HepG2 (cell line): ENCODE data around the gene SPG7. TPM values are rescaled to one million over a fixed set of nuclear protein-coding genes. Genes with fewer than 3 reads are reported as not detected.

Experiments used
- ATAC-seq: fragments of 200-7000 bp; cut with Tn5 transposase; 3 replicates; pipeline ENCODE4 v1.9.1; 2020; ENCODE audit warnings: mild to moderate bottlenecking, moderate library complexity
- BruUV-seq: library from RNA; stranded (reverse); fragments of 400-500 nt; replicated peaks from 2 replicates; lab custom pipeline; 2021; lab: Mats Ljungman, UMichigan
- CTCF ChIA-PET: fragments of 300-600 bp; formaldehyde crosslinking; extraction: SDS; loops from one replicate; lab custom pipeline; 2021; ENCODE audit warnings: low total read pairs, inconsistent platforms, low intra/inter-chr PET ratio; lab: Yijun Ruan, JAX
- POLR2A ChIA-PET: fragments of 350-600 bp; sonication (Branson Sonifier 250); formaldehyde crosslinking; loops from one replicate; lab custom pipeline; 2020; ENCODE audit warnings: antibody characterized with exemption, inconsistent platforms; lab: Yijun Ruan, JAX
- DNase-seq: peaks from one replicate; pipeline ENCODE4 v3.0.0-alpha.2; 2015; ENCODE audit warnings: low spot score
- FAIRE-seq: peaks from 3 replicates; lab custom pipeline; 2011; peaks lifted over from hg19 to GRCh38; lab: Jason Lieb, UNC
- H2AFZ ChIP-seq: one replicate; pipeline ENCODE4 v1.6.1; 2011; ENCODE audit warnings: low read length, inconsistent platforms
- H3K27ac ChIP-seq: fragments of 300-600 bp; 3 replicates; pipeline ENCODE4 v1.8.0; 2011; ENCODE audit warnings: mixed run types, mild to moderate bottlenecking, mixed read lengths, low read length, inconsistent platforms; ENCODE audit not compliant: insufficient read depth; ENCODE audit errors: extremely low read length
- H3K27me3 ChIP-seq, 2 experiments: fragments of 200-600 bp in 1 of 2; 2 replicates in 1 of 2; 3 replicates in 1 of 2; pipeline versions ENCODE4 v1.6.0 to v1.8.0; 2011; ENCODE audit warnings: low read length in 2 of 2, mild to moderate bottlenecking in 2 of 2, moderate library complexity in 2 of 2, inconsistent platforms in 1 of 2; ENCODE audit not compliant: insufficient read depth in 2 of 2, control insufficient read depth in 1 of 2
- H3K36me3 ChIP-seq, 2 experiments: fragments of 200-600 bp in 1 of 2; replicated peaks in 1 of 2; 2 replicates in 1 of 2; 3 replicates in 1 of 2; pipeline versions ENCODE4 v1.5.1 to v1.8.0; 2011; ENCODE audit warnings: low read length in 2 of 2, inconsistent platforms in 1 of 2; ENCODE audit not compliant: insufficient read depth in 2 of 2, control insufficient read depth in 1 of 2
- H3K4me1 ChIP-seq: 2 replicates; pipeline ENCODE4 v1.5.1; 2012; ENCODE audit warnings: low read length, inconsistent platforms; ENCODE audit not compliant: insufficient read depth
- H3K4me2 ChIP-seq: 2 replicates; pipeline ENCODE4 v1.6.0; 2011; ENCODE audit warnings: low read depth, low read length, inconsistent platforms
- H3K4me3 ChIP-seq, 3 experiments: fragments of 200-600 bp in 1 of 3; sonication (generic), shearing (Covaris generic) in 1 of 3; replicated peaks in 1 of 3; 2 replicates each; pipeline ENCODE4 v1.5.1; 2011 to 2016; ENCODE audit warnings: low read length in 3 of 3, inconsistent platforms in 2 of 3, low read depth in 2 of 3, mild to moderate bottlenecking in 2 of 3, control low read depth in 1 of 3, mixed read lengths in 1 of 3; ENCODE audit not compliant: insufficient read depth in 1 of 3
- H3K79me2 ChIP-seq: one replicate; pipeline ENCODE4 v1.6.1; 2011; ENCODE audit warnings: low read length, inconsistent platforms; ENCODE audit not compliant: insufficient read depth
- H3K9ac ChIP-seq: 2 replicates; pipeline ENCODE4 v1.6.0; 2011; ENCODE audit warnings: mild to moderate bottlenecking, low read depth, low read length, inconsistent platforms; ENCODE audit not compliant: insufficient read depth
- H3K9me3 ChIP-seq: 2 replicates; pipeline ENCODE4 v1.5.1; 2012; ENCODE audit warnings: mild to moderate bottlenecking, low read length
- H4K20me1 ChIP-seq: 2 replicates; pipeline ENCODE4 v1.6.0; 2011; ENCODE audit warnings: inconsistent platforms, mild to moderate bottlenecking, low read length, moderate library complexity; ENCODE audit not compliant: insufficient read depth
- ELF4 ChIP-seq: sonication (generic); formaldehyde crosslinking; IDR thresholded peaks from 2 replicates; pipeline ENCODE4 v1.5.0; 2020; ENCODE audit warnings: missing genetic modification reagents, mild to moderate bottlenecking, moderate library complexity, borderline replicate concordance
- FLYWCH1 ChIP-seq: sonication (generic); formaldehyde crosslinking; IDR thresholded peaks from 2 replicates; pipeline ENCODE4 v1.8.1; 2023; ENCODE audit warnings: mild to moderate bottlenecking, missing genetic modification reagents
- FOXK2 ChIP-seq: fragments of 450-650 bp; IDR thresholded peaks from 2 replicates; pipeline ENCODE4 v1.6.1; 2016
- GTF3A ChIP-seq: sonication (generic); formaldehyde crosslinking; conservative IDR thresholded peaks from 2 replicates; pipeline ENCODE4 v1.4.0; 2020; ENCODE audit warnings: mild to moderate bottlenecking, missing genetic modification reagents
- KMT2A ChIP-seq: sonication (generic); formaldehyde crosslinking; IDR thresholded peaks from 2 replicates; pipeline ENCODE4 v1.4.0; 2020; ENCODE audit warnings: missing genetic modification reagents
- MAFF ChIP-seq: IDR thresholded peaks from 2 replicates; pipeline ENCODE4 v1.6.1; 2011; ENCODE audit warnings: low read depth, low read length, improper control_type of control experiment
- PHF8 ChIP-seq: sonication (generic); formaldehyde crosslinking; IDR thresholded peaks from 2 replicates; pipeline ENCODE4 v1.5.0; 2020; ENCODE audit warnings: missing genetic modification reagents
- ZNF564 ChIP-seq: sonication (generic); formaldehyde crosslinking; IDR thresholded peaks from 2 replicates; pipeline ENCODE4 v1.8.1; 2023; ENCODE audit warnings: mild to moderate bottlenecking, missing genetic modification reagents
- ZNF790 ChIP-seq: sonication (generic); formaldehyde crosslinking; IDR thresholded peaks from 2 replicates; pipeline ENCODE4 v1.8.0; 2022; ENCODE audit warnings: missing genetic modification reagents, mild to moderate bottlenecking, borderline replicate concordance
- ZNF891 ChIP-seq: sonication (generic); formaldehyde crosslinking; IDR thresholded peaks from 2 replicates; pipeline ENCODE4 v1.5.0; 2020; ENCODE audit warnings: mild to moderate bottlenecking, missing genetic modification reagents
- WGBS: methylation state at CpG from one replicate; pipeline ENCODE4 v1.1.6; 2017; ENCODE audit warnings: low lambda C conversion rate; 5-methylcytosine and 5-hydroxymethylcytosine counted together
- in situ Hi-C: cut with HindIII; loops from 2 replicates; pipeline ENCODE4 v1.10.0; 2017; ENCODE audit warnings: low pct_unique_long_range_greater_than_20kb; ENCODE audit not compliant: extremely low pct_ligation_motif_present
- intact Hi-C: fragments of 100-400 bp; cut with micrococcal nuclease; formaldehyde crosslinking; loops from one replicate; pipeline ENCODE4 v1.10.0; 2022; ENCODE audit not compliant: unreplicated experiment
- polyA plus RNA-seq, 8 experiments: library from polyadenylated mRNA; depleted of rRNA in 3 of 8; stranded (reverse) in 7 of 8; unstranded in 1 of 8; fragments of >200 nt; fragmentation: Illumina TruSeq in 4 of 8; extraction: Trizol in 4 of 8; gene quantifications; 2 replicates each; pipeline versions ENCODE4 v1.2.1 to v1.2.3, GENCODE V29; 2011 to 2016; ENCODE audit warnings: low read depth in 4 of 8, missing spikeins in 1 of 8, mixed read lengths in 1 of 8; ENCODE audit not compliant: insufficient read depth in 1 of 8
- total RNA-seq, 5 experiments: library from RNA; depleted of rRNA; stranded (reverse); fragments of >200 nt; fragmentation: Illumina TruSeq; extraction: Trizol; gene quantifications; 2 replicates each; pipeline ENCODE4 v1.2.3, GENCODE V29; 2016; ENCODE audit warnings: low read depth in 1 of 5
- TF ChIP-seq, protein P1 (sequence below): sonication (generic); formaldehyde crosslinking; IDR thresholded peaks from 2 replicates; pipeline ENCODE4 v1.5.1; 2020; ENCODE audit warnings: mild to moderate bottlenecking, missing genetic modification reagents, moderate library complexity
- TF ChIP-seq, protein P2 (sequence below): IDR thresholded peaks from 2 replicates; pipeline ENCODE4 v1.6.1; 2018; ENCODE audit warnings: missing genetic modification reagents, mild to moderate bottlenecking, missing compliant biosample characterization
- TF ChIP-seq, protein P3 (sequence below): sonication (generic); formaldehyde crosslinking; IDR thresholded peaks from 2 replicates; pipeline ENCODE4 v1.4.0; 2020; ENCODE audit warnings: missing genetic modification reagents, borderline replicate concordance
- TF ChIP-seq, protein P4 (sequence below): sonication (generic); formaldehyde crosslinking; IDR thresholded peaks from 2 replicates; pipeline ENCODE4 v1.4.0; 2020; ENCODE audit warnings: mild to moderate bottlenecking, missing genetic modification reagents, borderline replicate concordance
- TF ChIP-seq, protein P5 (sequence below): sonication (generic); formaldehyde crosslinking; IDR thresholded peaks from 2 replicates; pipeline ENCODE4 v1.5.1; 2020; ENCODE audit warnings: mild to moderate bottlenecking, moderate library complexity, missing genetic modification reagents

The SPG7 gene
- total and polyA plus RNA-seq, 2 of the 13 experiments (the other 11 are each of a cell fraction or from before 2014, with no cell fraction given): 66.0 to 136 TPM

DNA sequence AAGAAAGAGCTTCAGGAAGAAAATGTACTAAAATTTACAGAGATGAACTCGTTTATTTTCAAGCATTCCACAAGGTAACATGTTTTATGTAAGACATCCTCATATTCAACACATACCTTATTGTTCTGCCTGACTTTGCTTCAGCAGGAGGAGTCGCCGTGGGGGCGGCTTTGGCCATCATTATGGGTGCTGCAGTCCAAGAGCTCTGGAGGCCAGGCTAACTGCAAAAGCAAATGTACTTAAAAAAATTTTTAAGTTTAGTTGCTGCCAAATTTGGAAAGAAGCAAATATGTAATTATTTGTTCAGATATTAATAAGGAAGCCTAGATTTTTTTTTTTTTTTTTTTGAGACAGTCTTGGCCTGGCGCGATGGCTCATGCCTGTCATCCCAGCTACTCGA lies 4.1 kb upstream of the SPG7 start:
- Histone ChIP-seq H4K20me1 (peaks cover 6% of the 10 kb centered on the region), H3K79me2 (peaks cover 25% of the 10 kb centered on the region), H3K4me2 (peak overlapping the region; percentile 99), H3K36me3 (no peaks in the 10 kb centered on the region), H3K4me3 (peak overlapping the region in 1 of 3 experiments; percentile 74; a peak in 1 of 6 replicates), H3K27me3 (no peaks in the 10 kb centered on the region; a peak in 1 of 5 replicates), H3K4me1 (peaks cover 51% of the 10 kb centered on the region), H2AFZ (no peak overlapping the region), H3K9me3 (no peaks in the 10 kb centered on the region), H3K9ac (peak overlapping the region; percentile 79; the same call in 1 of the 2 replicates), H3K27ac (peak overlapping the region; percentile 94)
- CTCF ChIA-PET: no interaction called here
- intact Hi-C loops: loop anchor here (2.0 kb wide), 1 partner anchor 13 kb away; the partner anchor contains the start of gene ANKRD11
- ATAC-seq: no peak
- FAIRE-seq: no peak
- WGBS: 64% methylated on average over 7 of the region's 7 CpGs
- no peak for DNase-seq
- in situ Hi-C loops: no loop called here
- POLR2A ChIA-PET: interaction anchor here (0.7 to 2.7 kb wide), 4 partner anchors 9 to 67 kb away, joined by 3 to 13 read pairs (median 6); no protein-coding TSS in a partner anchor
- no TSS peak for BruUV-seq
- TF ChIP-seq GTF3A (CRISPR knock-in tag): no peak
- TF ChIP-seq MAFF: no peak
- no peak for TF ChIP-seq PHF8 (CRISPR knock-in tag)
- TF ChIP-seq, protein P1, sequence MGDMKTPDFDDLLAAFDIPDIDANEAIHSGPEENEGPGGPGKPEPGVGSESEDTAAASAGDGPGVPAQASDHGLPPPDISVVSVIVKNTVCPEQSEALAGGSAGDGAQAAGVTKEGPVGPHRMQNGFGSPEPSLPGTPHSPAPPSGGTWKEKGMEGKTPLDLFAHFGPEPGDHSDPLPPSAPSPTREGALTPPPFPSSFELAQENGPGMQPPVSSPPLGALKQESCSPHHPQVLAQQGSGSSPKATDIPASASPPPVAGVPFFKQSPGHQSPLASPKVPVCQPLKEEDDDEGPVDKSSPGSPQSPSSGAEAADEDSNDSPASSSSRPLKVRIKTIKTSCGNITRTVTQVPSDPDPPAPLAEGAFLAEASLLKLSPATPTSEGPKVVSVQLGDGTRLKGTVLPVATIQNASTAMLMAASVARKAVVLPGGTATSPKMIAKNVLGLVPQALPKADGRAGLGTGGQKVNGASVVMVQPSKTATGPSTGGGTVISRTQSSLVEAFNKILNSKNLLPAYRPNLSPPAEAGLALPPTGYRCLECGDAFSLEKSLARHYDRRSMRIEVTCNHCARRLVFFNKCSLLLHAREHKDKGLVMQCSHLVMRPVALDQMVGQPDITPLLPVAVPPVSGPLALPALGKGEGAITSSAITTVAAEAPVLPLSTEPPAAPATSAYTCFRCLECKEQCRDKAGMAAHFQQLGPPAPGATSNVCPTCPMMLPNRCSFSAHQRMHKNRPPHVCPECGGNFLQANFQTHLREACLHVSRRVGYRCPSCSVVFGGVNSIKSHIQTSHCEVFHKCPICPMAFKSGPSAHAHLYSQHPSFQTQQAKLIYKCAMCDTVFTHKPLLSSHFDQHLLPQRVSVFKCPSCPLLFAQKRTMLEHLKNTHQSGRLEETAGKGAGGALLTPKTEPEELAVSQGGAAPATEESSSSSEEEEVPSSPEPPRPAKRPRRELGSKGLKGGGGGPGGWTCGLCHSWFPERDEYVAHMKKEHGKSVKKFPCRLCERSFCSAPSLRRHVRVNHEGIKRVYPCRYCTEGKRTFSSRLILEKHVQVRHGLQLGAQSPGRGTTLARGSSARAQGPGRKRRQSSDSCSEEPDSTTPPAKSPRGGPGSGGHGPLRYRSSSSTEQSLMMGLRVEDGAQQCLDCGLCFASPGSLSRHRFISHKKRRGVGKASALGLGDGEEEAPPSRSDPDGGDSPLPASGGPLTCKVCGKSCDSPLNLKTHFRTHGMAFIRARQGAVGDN (CRISPR knock-in tag): no peak
- TF ChIP-seq, protein P2, sequence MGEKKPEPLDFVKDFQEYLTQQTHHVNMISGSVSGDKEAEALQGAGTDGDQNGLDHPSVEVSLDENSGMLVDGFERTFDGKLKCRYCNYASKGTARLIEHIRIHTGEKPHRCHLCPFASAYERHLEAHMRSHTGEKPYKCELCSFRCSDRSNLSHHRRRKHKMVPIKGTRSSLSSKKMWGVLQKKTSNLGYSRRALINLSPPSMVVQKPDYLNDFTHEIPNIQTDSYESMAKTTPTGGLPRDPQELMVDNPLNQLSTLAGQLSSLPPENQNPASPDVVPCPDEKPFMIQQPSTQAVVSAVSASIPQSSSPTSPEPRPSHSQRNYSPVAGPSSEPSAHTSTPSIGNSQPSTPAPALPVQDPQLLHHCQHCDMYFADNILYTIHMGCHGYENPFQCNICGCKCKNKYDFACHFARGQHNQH: no peak
- TF ChIP-seq, protein P3, sequence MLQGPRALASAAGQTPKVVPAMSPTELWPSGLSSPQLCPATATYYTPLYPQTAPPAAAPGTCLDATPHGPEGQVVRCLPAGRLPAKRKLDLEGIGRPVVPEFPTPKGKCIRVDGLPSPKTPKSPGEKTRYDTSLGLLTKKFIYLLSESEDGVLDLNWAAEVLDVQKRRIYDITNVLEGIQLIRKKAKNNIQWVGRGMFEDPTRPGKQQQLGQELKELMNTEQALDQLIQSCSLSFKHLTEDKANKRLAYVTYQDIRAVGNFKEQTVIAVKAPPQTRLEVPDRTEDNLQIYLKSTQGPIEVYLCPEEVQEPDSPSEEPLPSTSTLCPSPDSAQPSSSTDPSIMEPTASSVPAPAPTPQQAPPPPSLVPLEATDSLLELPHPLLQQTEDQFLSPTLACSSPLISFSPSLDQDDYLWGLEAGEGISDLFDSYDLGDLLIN (CRISPR knock-in tag): no peak
- TF ChIP-seq ZNF891: no peak
- no peak for TF ChIP-seq KMT2A
- TF ChIP-seq, protein P4, sequence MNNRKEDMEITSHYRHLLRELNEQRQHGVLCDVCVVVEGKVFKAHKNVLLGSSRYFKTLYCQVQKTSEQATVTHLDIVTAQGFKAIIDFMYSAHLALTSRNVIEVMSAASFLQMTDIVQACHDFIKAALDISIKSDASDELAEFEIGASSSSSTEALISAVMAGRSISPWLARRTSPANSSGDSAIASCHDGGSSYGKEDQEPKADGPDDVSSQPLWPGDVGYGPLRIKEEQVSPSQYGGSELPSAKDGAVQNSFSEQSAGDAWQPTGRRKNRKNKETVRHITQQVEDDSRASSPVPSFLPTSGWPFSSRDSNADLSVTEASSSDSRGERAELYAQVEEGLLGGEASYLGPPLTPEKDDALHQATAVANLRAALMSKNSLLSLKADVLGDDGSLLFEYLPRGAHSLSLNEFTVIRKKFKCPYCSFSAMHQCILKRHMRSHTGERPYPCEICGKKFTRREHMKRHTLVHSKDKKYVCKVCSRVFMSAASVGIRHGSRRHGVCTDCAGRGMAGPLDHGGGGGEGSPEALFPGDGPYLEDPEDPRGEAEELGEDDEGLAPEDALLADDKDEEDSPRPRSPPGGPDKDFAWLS (CRISPR knock-in tag): no peak
- TF ChIP-seq FLYWCH1 (CRISPR knock-in tag): no peak
- no peak for TF ChIP-seq ELF4 (CRISPR knock-in tag)
- TF ChIP-seq ZNF564 (CRISPR knock-in tag): no peak
- TF ChIP-seq ZNF790 (CRISPR knock-in tag): no peak
- no peak for TF ChIP-seq FOXK2
- TF ChIP-seq, protein P5, sequence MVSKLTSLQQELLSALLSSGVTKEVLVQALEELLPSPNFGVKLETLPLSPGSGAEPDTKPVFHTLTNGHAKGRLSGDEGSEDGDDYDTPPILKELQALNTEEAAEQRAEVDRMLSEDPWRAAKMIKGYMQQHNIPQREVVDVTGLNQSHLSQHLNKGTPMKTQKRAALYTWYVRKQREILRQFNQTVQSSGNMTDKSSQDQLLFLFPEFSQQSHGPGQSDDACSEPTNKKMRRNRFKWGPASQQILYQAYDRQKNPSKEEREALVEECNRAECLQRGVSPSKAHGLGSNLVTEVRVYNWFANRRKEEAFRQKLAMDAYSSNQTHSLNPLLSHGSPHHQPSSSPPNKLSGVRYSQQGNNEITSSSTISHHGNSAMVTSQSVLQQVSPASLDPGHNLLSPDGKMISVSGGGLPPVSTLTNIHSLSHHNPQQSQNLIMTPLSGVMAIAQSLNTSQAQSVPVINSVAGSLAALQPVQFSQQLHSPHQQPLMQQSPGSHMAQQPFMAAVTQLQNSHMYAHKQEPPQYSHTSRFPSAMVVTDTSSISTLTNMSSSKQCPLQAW (CRISPR knock-in tag): no peak
